ENCODE data around the gene PSKH1. TPM values are rescaled to one million over a fixed set of nuclear protein-coding genes. Genes with fewer than 3 reads are reported as not detected.
"Not testable (repeated sequence)": the region's sequence is repeated elsewhere in the genome, so short reads cannot be mapped to it uniquely, and the experiment has no call there.

PSKH1 gene
- total and polyA plus RNA-seq, 4 donors = 15.2 to 30.4 (median 22.9) TPM

GRCh38 chr16:67909056-67909742, 16.1 kb downstream of the PSKH1 start:
- Histone ChIP-seq H3K9me3 (ENCODE audit: control insufficient read depth, low read length) (no peaks in the 10 kb centered on the region), H3K4me1 (ENCODE audit: control insufficient read depth in 1 of 2, insufficient read depth in 2 of 2, low read length in 2 of 2) (no peaks in the 10 kb centered on the region), H3K36me3 (ENCODE audit: control insufficient read depth in 1 of 2, insufficient read depth in 2 of 2, low read length in 1 of 2) (peaks cover 0 to 7% of the 10 kb centered on the region in 2 donors), H3K4me3 (ENCODE audit: low read length in 2 of 2) (no peak overlapping the region), H3K27ac (ENCODE audit: low read depth in 1 of 2, low read length in 2 of 2) (no peak overlapping the region), H3K27me3 (ENCODE audit: control insufficient read depth in 1 of 2, insufficient read depth in 2 of 2, low read length in 1 of 2) (no peaks in the 10 kb centered on the region)
- ATAC-seq (ENCODE audit: low FRiP score) (no peak), DNase-seq (no peak)
- intact Hi-C loops (cut with DNase I) = no loop called here
- WGBS, 2 donors = 94% methylated on average over 36 of the region's 36 CpGs

- Histone ChIP-seq H3K4me3 (ENCODE audit: low read length in 2 of 2) (no peak overlapping the region), H3K27me3 (ENCODE audit: control insufficient read depth in 1 of 2, insufficient read depth in 2 of 2, low read length in 1 of 2) (no peaks in the 10 kb centered on the region), H3K36me3 (ENCODE audit: control insufficient read depth in 1 of 2, insufficient read depth in 2 of 2, low read length in 1 of 2) (peaks cover 0 to 7% of the 10 kb centered on the region in 2 donors), H3K27ac (ENCODE audit: low read depth in 1 of 2, low read length in 2 of 2) (no peak overlapping the region), H3K9me3 (ENCODE audit: control insufficient read depth, low read length) (no peaks in the 10 kb centered on the region), H3K4me1 (ENCODE audit: control insufficient read depth in 1 of 2, insufficient read depth in 2 of 2, low read length in 2 of 2) (no peaks in the 10 kb centered on the region)
- ATAC-seq (ENCODE audit: low FRiP score) (no peak), DNase-seq (no peak)
- 66 to 67% methylated on average over 2 of the region's 2 CpGs for WGBS, 2 donors
- intact Hi-C loops (cut with DNase I) = no loop called here
Observed at GRCh38 chr16:67910158-67910557, 17.1 kb downstream of the PSKH1 start.

- Histone ChIP-seq H3K4me1 (ENCODE audit: control insufficient read depth in 1 of 2, insufficient read depth in 2 of 2, low read length in 2 of 2) (no peaks in the 10 kb centered on the region), H3K36me3 (ENCODE audit: control insufficient read depth in 1 of 2, insufficient read depth in 2 of 2, low read length in 1 of 2) (no peaks in the 10 kb centered on the region), H3K4me3 (ENCODE audit: low read length in 2 of 2) (no peak overlapping the region), H3K9me3 (ENCODE audit: control insufficient read depth, low read length) (no peaks in the 10 kb centered on the region), H3K27me3 (ENCODE audit: control insufficient read depth in 1 of 2, insufficient read depth in 2 of 2, low read length in 1 of 2) (no peaks in the 10 kb centered on the region), H3K27ac (ENCODE audit: low read depth in 1 of 2, low read length in 2 of 2) (no peak overlapping the region)
- ATAC-seq (ENCODE audit: low FRiP score) (no peak), DNase-seq (no peak)
- 58 to 70% methylated on average over 7 of the region's 7 CpGs for WGBS, 2 donors
- intact Hi-C loops (cut with DNase I) = no loop called here
Observed at GRCh38 chr16:67914758-67915495, 21.9 kb downstream of the PSKH1 start.

GRCh38 chr16:67915496-67915769, 22.4 kb downstream of the PSKH1 start:
- DNase-seq; intact Hi-C loops (cut with DNase I); H3K4me1 ChIP-seq (ENCODE audit: control insufficient read depth in 1 of 2, insufficient read depth in 2 of 2, low read length in 2 of 2); H3K4me3 ChIP-seq (ENCODE audit: low read length in 2 of 2); ATAC-seq (ENCODE audit: low FRiP score); H3K27ac ChIP-seq (ENCODE audit: low read depth in 1 of 2, low read length in 2 of 2); H3K27me3 ChIP-seq (ENCODE audit: control insufficient read depth in 1 of 2, insufficient read depth in 2 of 2, low read length in 1 of 2); H3K36me3 ChIP-seq (ENCODE audit: control insufficient read depth in 1 of 2, insufficient read depth in 2 of 2, low read length in 1 of 2); H3K9me3 ChIP-seq (ENCODE audit: control insufficient read depth, low read length): not testable (repeated sequence)
- WGBS, 2 donors = 58 to 77% methylated on average over 1 to 2 of the region's 2 CpGs

- Histone ChIP-seq H3K4me1 (ENCODE audit: control insufficient read depth in 1 of 2, insufficient read depth in 2 of 2, low read length in 2 of 2) (no peaks in the 10 kb centered on the region), H3K4me3 (ENCODE audit: low read length in 2 of 2) (no peak overlapping the region), H3K27ac (ENCODE audit: low read depth in 1 of 2, low read length in 2 of 2) (no peak overlapping the region), H3K36me3 (ENCODE audit: control insufficient read depth in 1 of 2, insufficient read depth in 2 of 2, low read length in 1 of 2) (no peaks in the 10 kb centered on the region), H3K27me3 (ENCODE audit: control insufficient read depth in 1 of 2, insufficient read depth in 2 of 2, low read length in 1 of 2) (no peaks in the 10 kb centered on the region), H3K9me3 (ENCODE audit: control insufficient read depth, low read length) (no peaks in the 10 kb centered on the region)
- ATAC-seq (ENCODE audit: low FRiP score) = no peak
- WGBS, 2 donors = 69 to 77% methylated on average over 7 of the region's 7 CpGs
- DNase-seq = no peak
- intact Hi-C loops (cut with DNase I) = no loop called here
Observed at GRCh38 chr16:67915831-67916723, 23.0 kb downstream of the PSKH1 start.

GRCh38 chr16:67917140-67917851, 24.2 kb downstream of the PSKH1 start:
- peak; percentile 20 for ATAC-seq (ENCODE audit: low FRiP score)
- Histone ChIP-seq H3K9me3 (ENCODE audit: control insufficient read depth, low read length) (no peaks in the 10 kb centered on the region), H3K4me3 (ENCODE audit: low read length in 2 of 2) (no peak overlapping the region), H3K36me3 (ENCODE audit: control insufficient read depth in 1 of 2, insufficient read depth in 2 of 2, low read length in 1 of 2) (no peaks in the 10 kb centered on the region), H3K27ac (ENCODE audit: low read depth in 1 of 2, low read length in 2 of 2) (peak overlapping the region in 1 of 2 donors; percentile 13), H3K4me1 (ENCODE audit: control insufficient read depth in 1 of 2, insufficient read depth in 2 of 2, low read length in 2 of 2) (no peaks in the 10 kb centered on the region), H3K27me3 (ENCODE audit: control insufficient read depth in 1 of 2, insufficient read depth in 2 of 2, low read length in 1 of 2) (no peaks in the 10 kb centered on the region)
- DNase-seq = no peak
- WGBS, 2 donors = 7 to 12% methylated on average over 6 of the region's 6 CpGs
- intact Hi-C loops (cut with DNase I) = no loop called here

- Histone ChIP-seq H3K36me3 (ENCODE audit: control insufficient read depth in 1 of 2, insufficient read depth in 2 of 2, low read length in 1 of 2) (no peaks in the 10 kb centered on the region), H3K4me1 (ENCODE audit: control insufficient read depth in 1 of 2, insufficient read depth in 2 of 2, low read length in 2 of 2) (no peaks in the 10 kb centered on the region), H3K27me3 (ENCODE audit: control insufficient read depth in 1 of 2, insufficient read depth in 2 of 2, low read length in 1 of 2) (no peaks in the 10 kb centered on the region), H3K9me3 (ENCODE audit: control insufficient read depth, low read length) (no peaks in the 10 kb centered on the region), H3K4me3 (ENCODE audit: low read length in 2 of 2) (no peak overlapping the region), H3K27ac (ENCODE audit: low read depth in 1 of 2, low read length in 2 of 2) (no peak overlapping the region)
- WGBS, 2 donors = 68 to 71% methylated on average over 4 of the region's 4 CpGs
- DNase-seq = no peak
- no peak for ATAC-seq (ENCODE audit: low FRiP score)
- intact Hi-C loops (cut with DNase I) = no loop called here
Observed at GRCh38 chr16:67917852-67918236, 24.8 kb downstream of the PSKH1 start.

- Histone ChIP-seq H3K36me3 (ENCODE audit: control insufficient read depth in 1 of 2, insufficient read depth in 2 of 2, low read length in 1 of 2) (no peaks in the 10 kb centered on the region), H3K27me3 (ENCODE audit: control insufficient read depth in 1 of 2, insufficient read depth in 2 of 2, low read length in 1 of 2) (no peaks in the 10 kb centered on the region), H3K9me3 (ENCODE audit: control insufficient read depth, low read length) (no peaks in the 10 kb centered on the region), H3K4me1 (ENCODE audit: control insufficient read depth in 1 of 2, insufficient read depth in 2 of 2, low read length in 2 of 2) (no peaks in the 10 kb centered on the region), H3K27ac (ENCODE audit: low read depth in 1 of 2, low read length in 2 of 2) (no peak overlapping the region), H3K4me3 (ENCODE audit: low read length in 2 of 2) (no peak overlapping the region)
- intact Hi-C loops (cut with DNase I) = no loop called here
- 87 to 93% methylated on average over 6 of the region's 6 CpGs for WGBS, 2 donors
- no peak for ATAC-seq (ENCODE audit: low FRiP score)
- DNase-seq = no peak
Observed at GRCh38 chr16:67919622-67920221, 26.7 kb downstream of the PSKH1 start.
